Fibroblast of pulmonary artery (primary cell): ENCODE data around the gene EPHA3.

ENCODE experiments used
- DNase-seq: peaks from one replicate; pipeline ENCODE4 v3.0.0-alpha.2; 2010; ENCODE audit warnings: low read depth
- H3K4me3 ChIP-seq: replicated peaks from 2 replicates; pipeline ENCODE4 v1.5.1; 2011; ENCODE audit warnings: low read depth, mild to moderate bottlenecking, control low read depth, low read length, moderate library complexity
- CTCF ChIP-seq: IDR thresholded peaks from 2 replicates; pipeline ENCODE4 v1.5.1; 2011; ENCODE audit warnings: mild to moderate bottlenecking, control low read depth, low read length, inconsistent platforms; ENCODE audit errors: missing control alignments

The EPHA3 gene

GRCh38 chr3:89280822-89281365 lies 173.5 kb downstream of the EPHA3 start:
- no peak for DNase-seq
- TF ChIP-seq CTCF, result no peak

GRCh38 chr3:89287902-89288508 lies 180.6 kb downstream of the EPHA3 start:
- H3K4me3 ChIP-seq, result no peak overlapping the region
- TF ChIP-seq CTCF, result no peak
- no peak for DNase-seq

More at GRCh38 chr3:89280822-89281365, 173.5 kb downstream of the EPHA3 start:
- no peak overlapping the region for H3K4me3 ChIP-seq

- no peak for TF ChIP-seq CTCF
- no peak for DNase-seq
- H3K4me3 ChIP-seq, result no peak overlapping the region
Observed at GRCh38 chr3:89289574-89290190, 182.3 kb downstream of the EPHA3 start.

GRCh38 chr3:89297199-89297598 lies 189.8 kb downstream of the EPHA3 start:
- TF ChIP-seq CTCF, result no peak
- no peak for DNase-seq

GRCh38 chr3:89300526-89300925 lies 193.1 kb downstream of the EPHA3 start:
- H3K4me3 ChIP-seq, result no peak overlapping the region
- no peak for TF ChIP-seq CTCF
- DNase-seq, result no peak

More at GRCh38 chr3:89297199-89297598, 189.8 kb downstream of the EPHA3 start:
- H3K4me3 ChIP-seq, result no peak overlapping the region

GRCh38 chr3:89300981-89301380 lies 193.6 kb downstream of the EPHA3 start:
- no peak for TF ChIP-seq CTCF
- no peak overlapping the region for H3K4me3 ChIP-seq
- no peak for DNase-seq
